HCT116 (cell line): ENCODE data around the gene RNF141. TPM values are rescaled to one million over a fixed set of nuclear protein-coding genes. Genes with fewer than 3 reads are reported as not detected.

Experiments
- ATAC-seq: fragments of 200-7000 bp; cut with Tn5 transposase; 2 replicates; pipeline ENCODE4 v1.9.1; 2020; ENCODE audit warnings: mild to moderate bottlenecking, moderate library complexity
- BruUV-seq: library from RNA; stranded (reverse); fragments of 400-500 nt; replicated peaks from 2 replicates; lab custom pipeline; 2021; lab: Mats Ljungman, UMichigan
- CTCF ChIA-PET: fragments of 300-600 bp; sonication (Branson Sonifier 250); formaldehyde crosslinking; loops from one replicate; lab custom pipeline; 2021; ENCODE audit warnings: antibody characterized with exemption; lab: Charles Lee
- POLR2A ChIA-PET: fragments of 300-600, 350-600 bp; sonication (Branson Sonifier 250); formaldehyde crosslinking; loops from one replicate; lab custom pipeline; 2021; ENCODE audit warnings: antibody characterized with exemption; lab: Charles Lee
- RAD21 ChIA-PET, 2 experiments: fragments of 300-600 bp; sonication (Branson Sonifier 250); formaldehyde crosslinking; loops; one replicate each; lab custom pipeline; 2023; ENCODE audit warnings: low total read pairs in 2 of 2; ENCODE audit not compliant: uncharacterized antibody in 2 of 2, unreplicated experiment in 2 of 2, low non-redundant PET in 1 of 2; lab: Charles Lee
- DNase-seq: peaks from one replicate; pipeline ENCODE4 v3.0.0-alpha.2; 2010; ENCODE audit warnings: low read depth, low spot score
- H2AFZ ChIP-seq: fragments of 200-600 bp; shearing (Covaris generic), sonication (generic); 2 replicates; pipeline ENCODE4 v1.6.1; 2017; ENCODE audit warnings: low read depth, mixed run types, mixed read lengths, antibody characterized with exemption, low read length; ENCODE audit not compliant: poor library complexity, severe bottlenecking
- H3K27ac ChIP-seq: 2 replicates; pipeline ENCODE4 v1.5.1; 2012; ENCODE audit warnings: low read depth, low read length
- H3K27me3 ChIP-seq: fragments of 200-600 bp; sonication (generic); 2 replicates; pipeline ENCODE4 v1.6.1; 2016; ENCODE audit warnings: mixed run types, low read length, mixed read lengths; ENCODE audit not compliant: insufficient read depth
- H3K36me3 ChIP-seq, 2 experiments: fragments of 200-500 bp in 1 of 2; fragments of 200-600 bp in 1 of 2; sonication (Bioruptor generic) in 1 of 2; sonication (generic) in 1 of 2; 2 replicates each; pipeline versions ENCODE4 v1.5.1 to v1.6.1; 2014 to 2016; ENCODE audit warnings: low read length in 2 of 2, inconsistent platforms in 1 of 2, mixed read lengths in 1 of 2, mixed run types in 1 of 2; ENCODE audit not compliant: insufficient read depth in 2 of 2, control insufficient read depth in 1 of 2
- H3K4me1 ChIP-seq, 2 experiments: fragments of 200-600 bp in 1 of 2; sonication (generic) in 1 of 2; 2 replicates each; pipeline versions ENCODE4 v1.5.1 to v1.6.1; 2012 to 2017; ENCODE audit warnings: low read length in 2 of 2, inconsistent platforms in 1 of 2, mild to moderate bottlenecking in 1 of 2, mixed read lengths in 1 of 2, mixed run types in 1 of 2, moderate library complexity in 1 of 2; ENCODE audit not compliant: insufficient read depth in 2 of 2, control insufficient read depth in 1 of 2
- H3K4me2 ChIP-seq: fragments of 200-600 bp; sonication (generic); 2 replicates; pipeline ENCODE4 v1.6.1; 2017; ENCODE audit warnings: mixed run types, low read length, mixed read lengths
- H3K4me3 ChIP-seq, 2 experiments: fragments of 200-600 bp in 1 of 2; sonication (generic) in 1 of 2; replicated peaks in 1 of 2; 2 replicates each; pipeline ENCODE4 v1.5.1; 2011 to 2016; ENCODE audit warnings: low read length in 2 of 2, control low read depth in 1 of 2, low read depth in 1 of 2, mild to moderate bottlenecking in 1 of 2, mixed read lengths in 1 of 2, mixed run types in 1 of 2
- H3K79me2 ChIP-seq: fragments of 200-600 bp; sonication (generic); 2 replicates; pipeline ENCODE4 v1.6.1; 2017; ENCODE audit warnings: mild to moderate bottlenecking, mixed run types, low read length, moderate library complexity, mixed read lengths; ENCODE audit not compliant: insufficient read depth
- H3K9ac ChIP-seq: fragments of 200-600 bp; sonication (generic); 2 replicates; pipeline ENCODE4 v1.6.1; 2016; ENCODE audit warnings: low read length, mixed read lengths
- H3K9me2 ChIP-seq: fragments of 200-600 bp; sonication (generic), shearing (Covaris generic); 2 replicates; pipeline ENCODE4 v1.6.1; 2017; ENCODE audit warnings: mixed run types, mild to moderate bottlenecking, moderate library complexity; ENCODE audit not compliant: insufficient read depth
- H3K9me3 ChIP-seq, 2 experiments: fragments of 200-500 bp in 1 of 2; fragments of 200-600 bp in 1 of 2; sonication (Bioruptor generic) in 1 of 2; sonication (generic) in 1 of 2; 2 replicates each; pipeline ENCODE4 v1.6.1; 2014 to 2017; ENCODE audit warnings: low read length in 2 of 2, mixed read lengths in 2 of 2, inconsistent platforms in 1 of 2, low read depth in 1 of 2, mild to moderate bottlenecking in 1 of 2, mixed run types in 1 of 2, moderate library complexity in 1 of 2; ENCODE audit not compliant: control insufficient read depth in 1 of 2, insufficient read depth in 1 of 2
- H4K20me1 ChIP-seq: fragments of 200-600 bp; sonication (generic), shearing (Covaris generic); 2 replicates; pipeline ENCODE4 v1.6.1; 2017; ENCODE audit warnings: mixed run types, mild to moderate bottlenecking, moderate library complexity; ENCODE audit not compliant: insufficient read depth
- CEBPB ChIP-seq: IDR thresholded peaks from 2 replicates; pipeline ENCODE4 v1.6.1; 2012; ENCODE audit warnings: low read depth
- EGR1 ChIP-seq: IDR thresholded peaks from 2 replicates; pipeline ENCODE4 v1.6.1; 2012; ENCODE audit warnings: low read depth
- ELF1 ChIP-seq: IDR thresholded peaks from 2 replicates; pipeline ENCODE4 v1.6.1; 2012; ENCODE audit warnings: low read depth, borderline replicate concordance
- FOSL1 ChIP-seq: IDR thresholded peaks from 2 replicates; pipeline ENCODE4 v1.6.1; 2012; ENCODE audit warnings: low read depth
- JUND ChIP-seq: IDR thresholded peaks from 2 replicates; pipeline ENCODE4 v1.6.1; 2012
- POLR2AphosphoS5 ChIP-seq: IDR thresholded peaks from 2 replicates; pipeline ENCODE4 v1.6.1; 2011; ENCODE audit warnings: mild to moderate bottlenecking, low read depth, low read length, moderate library complexity
- RAD21 ChIP-seq: IDR thresholded peaks from 2 replicates; pipeline ENCODE4 v1.6.1; 2012; ENCODE audit warnings: low read depth, mild to moderate bottlenecking
- SP1 ChIP-seq: IDR thresholded peaks from 2 replicates; pipeline ENCODE4 v1.6.1; 2012; ENCODE audit warnings: low read depth
- SRF ChIP-seq: IDR thresholded peaks from 2 replicates; pipeline ENCODE4 v1.6.1; 2012; ENCODE audit warnings: low read depth
- YY1 ChIP-seq: IDR thresholded peaks from 2 replicates; pipeline ENCODE4 v1.6.1; 2011; ENCODE audit warnings: low read length, low read depth, moderate library complexity, mild to moderate bottlenecking; ENCODE audit not compliant: insufficient replicate concordance; ENCODE audit errors: extremely low read depth
- ZFX ChIP-seq: fragments of 450-650 bp; IDR thresholded peaks from 2 replicates; pipeline ENCODE4 v1.6.1; 2017
- ZNF274 ChIP-seq: fragments of 200-500 bp; sonication (Bioruptor generic); IDR thresholded peaks from 2 replicates; pipeline ENCODE4 v1.6.1; 2014; ENCODE audit warnings: mild to moderate bottlenecking, low read depth, low read length, inconsistent platforms
- intact Hi-C: fragments of 100-400 bp; cut with micrococcal nuclease; formaldehyde crosslinking; loops from 2 replicates; pipeline ENCODE4 v1.10.0; 2022
- total RNA-seq: library from RNA; stranded (reverse); gene quantifications from one replicate; pipeline ENCODE4 v1.2.1, GENCODE V29; 2021; ENCODE audit not compliant: unreplicated experiment
- TF ChIP-seq, protein P1 (sequence below): IDR thresholded peaks from 2 replicates; pipeline ENCODE4 v1.6.1; 2012
- TF ChIP-seq, protein P2 (sequence below), 3 experiments: fragments of 200-600 bp in 1 of 3; sonication (generic) in 1 of 3; IDR thresholded peaks in 2 of 3; conservative IDR thresholded peaks in 1 of 3; 2 replicates each; pipeline ENCODE4 v1.5.1; 2012 to 2017; ENCODE audit warnings: low read depth in 2 of 3, low read length in 2 of 3, antibody characterized with exemption in 1 of 3, borderline replicate concordance in 1 of 3, control low read depth in 1 of 3, mild to moderate bottlenecking in 1 of 3, mixed read lengths in 1 of 3, mixed run types in 1 of 3, moderate library complexity in 1 of 3; ENCODE audit not compliant: insufficient read depth in 1 of 3
- TF ChIP-seq, protein P3 (sequence below): IDR thresholded peaks from 2 replicates; pipeline ENCODE4 v1.6.1; 2011; ENCODE audit warnings: mild to moderate bottlenecking, low read length, moderate library complexity; ENCODE audit not compliant: insufficient replicate concordance; ENCODE audit errors: extremely low read depth

RNF141 gene
- total RNA-seq, 1 experiment from 2014 or later, result 133 TPM

DNA sequence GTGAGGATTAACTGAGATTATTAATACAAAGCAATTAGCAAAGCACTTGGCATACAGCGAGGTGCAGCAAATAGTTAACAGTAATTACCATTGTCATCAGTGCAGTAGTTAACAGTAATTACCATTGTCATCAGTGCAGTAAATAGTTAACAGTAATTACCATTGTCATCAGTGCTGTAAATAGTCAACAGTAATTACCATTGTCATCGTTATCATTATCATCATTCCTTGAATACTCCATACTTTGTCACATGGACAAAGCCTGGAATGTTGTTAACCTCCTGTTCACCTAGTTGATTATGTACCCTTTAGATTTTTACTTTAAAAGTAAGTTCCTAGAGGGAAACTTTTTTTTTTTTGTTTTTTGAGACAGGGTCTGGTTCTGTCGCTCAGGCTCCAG lies 47.0 kb upstream of the RNF141 start:
- H4K20me1 ChIP-seq, result no peaks in the 10 kb centered on the region
- H3K9ac ChIP-seq, result no peak overlapping the region
- POLR2A ChIA-PET, result no interaction called here
- TF ChIP-seq EGR1, result no peak
- H3K27me3 ChIP-seq, result no peaks in the 10 kb centered on the region
- ATAC-seq (no peak), DNase-seq (no peak)
- CTCF ChIA-PET, result interaction anchor here (1.0 kb wide), 1 partner anchor 47 kb away, joined by 4 read pairs; the partner anchor contains the start of gene RNF141
- no peak overlapping the region for H3K4me3 ChIP-seq
- H3K27ac ChIP-seq, result no peak overlapping the region
- H3K9me2 ChIP-seq, result no peaks in the 10 kb centered on the region
- H3K79me2 ChIP-seq, result no peaks in the 10 kb centered on the region
- intact Hi-C loops, result no loop called here
- peaks cover 7 to 56% of the 10 kb centered on the region in 2 experiments for H3K4me1 ChIP-seq
- H2AFZ ChIP-seq, result no peak overlapping the region
- H3K9me3 ChIP-seq, result no peaks in the 10 kb centered on the region
- no peak overlapping the region for H3K4me2 ChIP-seq
- RAD21 ChIA-PET, result no interaction called here
- H3K36me3 ChIP-seq, result no peaks in the 10 kb centered on the region
- no TSS peak for BruUV-seq

DNA sequence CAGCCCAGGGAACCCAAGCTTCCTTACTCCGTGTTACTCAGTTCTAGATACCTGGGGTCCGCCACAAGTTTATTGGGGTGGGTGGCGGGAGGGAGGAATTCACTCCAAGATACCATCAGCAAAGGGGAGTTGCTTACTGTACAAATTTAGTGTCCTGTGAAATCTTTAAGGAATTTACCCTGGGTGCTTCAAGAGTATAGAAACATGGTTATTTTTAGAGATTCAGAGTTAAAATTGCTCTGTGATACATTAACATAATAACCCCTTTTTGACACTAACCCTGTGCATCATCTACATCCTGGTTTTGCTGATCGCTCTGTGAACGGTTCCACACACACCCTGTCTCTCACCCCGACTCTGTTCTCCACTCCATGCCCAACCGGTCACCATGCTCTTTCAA lies 46.4 kb upstream of the RNF141 start:
- ATAC-seq, result no peak
- intact Hi-C loops, result no loop called here
- Histone ChIP-seq H3K79me2 (no peaks in the 10 kb centered on the region), H3K9me2 (no peaks in the 10 kb centered on the region), H2AFZ (no peak overlapping the region), H3K4me2 (peak overlapping the region; percentile 53; the same call in 1 of the 2 replicates), H3K9ac (no peak overlapping the region), H3K4me1 (peaks cover 7 to 54% of the 10 kb centered on the region in 2 experiments), H3K27ac (no peak overlapping the region), H4K20me1 (no peaks in the 10 kb centered on the region), H3K27me3 (no peaks in the 10 kb centered on the region), H3K36me3 (no peaks in the 10 kb centered on the region), H3K9me3 (no peaks in the 10 kb centered on the region), H3K4me3 (no peak overlapping the region)
- DNase-seq, result no peak
- POLR2A ChIA-PET, result no interaction called here
- BruUV-seq, result no TSS peak
- CTCF ChIA-PET, result interaction anchor here (1.0 kb wide), 1 partner anchor 46 kb away, joined by 4 read pairs; the partner anchor contains the start of gene RNF141
- RAD21 ChIA-PET, result no interaction called here
- no peak for TF ChIP-seq YY1
- TF ChIP-seq ZFX, result no peak
- TF ChIP-seq CEBPB, result no peak
- TF ChIP-seq RAD21, result no peak
- TF ChIP-seq, protein P1, sequence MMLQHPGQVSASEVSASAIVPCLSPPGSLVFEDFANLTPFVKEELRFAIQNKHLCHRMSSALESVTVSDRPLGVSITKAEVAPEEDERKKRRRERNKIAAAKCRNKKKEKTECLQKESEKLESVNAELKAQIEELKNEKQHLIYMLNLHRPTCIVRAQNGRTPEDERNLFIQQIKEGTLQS, result no peak
- TF ChIP-seq, protein P2, sequence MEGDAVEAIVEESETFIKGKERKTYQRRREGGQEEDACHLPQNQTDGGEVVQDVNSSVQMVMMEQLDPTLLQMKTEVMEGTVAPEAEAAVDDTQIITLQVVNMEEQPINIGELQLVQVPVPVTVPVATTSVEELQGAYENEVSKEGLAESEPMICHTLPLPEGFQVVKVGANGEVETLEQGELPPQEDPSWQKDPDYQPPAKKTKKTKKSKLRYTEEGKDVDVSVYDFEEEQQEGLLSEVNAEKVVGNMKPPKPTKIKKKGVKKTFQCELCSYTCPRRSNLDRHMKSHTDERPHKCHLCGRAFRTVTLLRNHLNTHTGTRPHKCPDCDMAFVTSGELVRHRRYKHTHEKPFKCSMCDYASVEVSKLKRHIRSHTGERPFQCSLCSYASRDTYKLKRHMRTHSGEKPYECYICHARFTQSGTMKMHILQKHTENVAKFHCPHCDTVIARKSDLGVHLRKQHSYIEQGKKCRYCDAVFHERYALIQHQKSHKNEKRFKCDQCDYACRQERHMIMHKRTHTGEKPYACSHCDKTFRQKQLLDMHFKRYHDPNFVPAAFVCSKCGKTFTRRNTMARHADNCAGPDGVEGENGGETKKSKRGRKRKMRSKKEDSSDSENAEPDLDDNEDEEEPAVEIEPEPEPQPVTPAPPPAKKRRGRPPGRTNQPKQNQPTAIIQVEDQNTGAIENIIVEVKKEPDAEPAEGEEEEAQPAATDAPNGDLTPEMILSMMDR (IDR thresholded peaks at IDR 0.05 in 2 of 3, conservative IDR thresholded peaks at IDR 0.05 in 1 of 3; ENCODE audit: borderline replicate concordance in 1 of 3, insufficient read depth in 1 of 3, low read depth in 2 of 3, low read length in 2 of 3), result no peak
- TF ChIP-seq, protein P3, sequence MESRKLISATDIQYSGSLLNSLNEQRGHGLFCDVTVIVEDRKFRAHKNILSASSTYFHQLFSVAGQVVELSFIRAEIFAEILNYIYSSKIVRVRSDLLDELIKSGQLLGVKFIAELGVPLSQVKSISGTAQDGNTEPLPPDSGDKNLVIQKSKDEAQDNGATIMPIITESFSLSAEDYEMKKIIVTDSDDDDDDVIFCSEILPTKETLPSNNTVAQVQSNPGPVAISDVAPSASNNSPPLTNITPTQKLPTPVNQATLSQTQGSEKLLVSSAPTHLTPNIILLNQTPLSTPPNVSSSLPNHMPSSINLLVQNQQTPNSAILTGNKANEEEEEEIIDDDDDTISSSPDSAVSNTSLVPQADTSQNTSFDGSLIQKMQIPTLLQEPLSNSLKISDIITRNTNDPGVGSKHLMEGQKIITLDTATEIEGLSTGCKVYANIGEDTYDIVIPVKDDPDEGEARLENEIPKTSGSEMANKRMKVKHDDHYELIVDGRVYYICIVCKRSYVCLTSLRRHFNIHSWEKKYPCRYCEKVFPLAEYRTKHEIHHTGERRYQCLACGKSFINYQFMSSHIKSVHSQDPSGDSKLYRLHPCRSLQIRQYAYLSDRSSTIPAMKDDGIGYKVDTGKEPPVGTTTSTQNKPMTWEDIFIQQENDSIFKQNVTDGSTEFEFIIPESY, result no peak
- TF ChIP-seq ELF1, result no peak
- no peak for TF ChIP-seq FOSL1
- TF ChIP-seq EGR1, result no peak
- TF ChIP-seq JUND, result no peak
- TF ChIP-seq SP1, result no peak
- no peak for TF ChIP-seq ZNF274
- TF ChIP-seq POLR2AphosphoS5, result no peak
- TF ChIP-seq SRF, result no peak
